Measurements from ENCODE around the gene TLCD1.

TLCD1 gene

GRCh38 chr17:28724500-28725165, 1.4 kb downstream of the TLCD1 start (continued):
- TF ChIP-seq, protein P1, sequence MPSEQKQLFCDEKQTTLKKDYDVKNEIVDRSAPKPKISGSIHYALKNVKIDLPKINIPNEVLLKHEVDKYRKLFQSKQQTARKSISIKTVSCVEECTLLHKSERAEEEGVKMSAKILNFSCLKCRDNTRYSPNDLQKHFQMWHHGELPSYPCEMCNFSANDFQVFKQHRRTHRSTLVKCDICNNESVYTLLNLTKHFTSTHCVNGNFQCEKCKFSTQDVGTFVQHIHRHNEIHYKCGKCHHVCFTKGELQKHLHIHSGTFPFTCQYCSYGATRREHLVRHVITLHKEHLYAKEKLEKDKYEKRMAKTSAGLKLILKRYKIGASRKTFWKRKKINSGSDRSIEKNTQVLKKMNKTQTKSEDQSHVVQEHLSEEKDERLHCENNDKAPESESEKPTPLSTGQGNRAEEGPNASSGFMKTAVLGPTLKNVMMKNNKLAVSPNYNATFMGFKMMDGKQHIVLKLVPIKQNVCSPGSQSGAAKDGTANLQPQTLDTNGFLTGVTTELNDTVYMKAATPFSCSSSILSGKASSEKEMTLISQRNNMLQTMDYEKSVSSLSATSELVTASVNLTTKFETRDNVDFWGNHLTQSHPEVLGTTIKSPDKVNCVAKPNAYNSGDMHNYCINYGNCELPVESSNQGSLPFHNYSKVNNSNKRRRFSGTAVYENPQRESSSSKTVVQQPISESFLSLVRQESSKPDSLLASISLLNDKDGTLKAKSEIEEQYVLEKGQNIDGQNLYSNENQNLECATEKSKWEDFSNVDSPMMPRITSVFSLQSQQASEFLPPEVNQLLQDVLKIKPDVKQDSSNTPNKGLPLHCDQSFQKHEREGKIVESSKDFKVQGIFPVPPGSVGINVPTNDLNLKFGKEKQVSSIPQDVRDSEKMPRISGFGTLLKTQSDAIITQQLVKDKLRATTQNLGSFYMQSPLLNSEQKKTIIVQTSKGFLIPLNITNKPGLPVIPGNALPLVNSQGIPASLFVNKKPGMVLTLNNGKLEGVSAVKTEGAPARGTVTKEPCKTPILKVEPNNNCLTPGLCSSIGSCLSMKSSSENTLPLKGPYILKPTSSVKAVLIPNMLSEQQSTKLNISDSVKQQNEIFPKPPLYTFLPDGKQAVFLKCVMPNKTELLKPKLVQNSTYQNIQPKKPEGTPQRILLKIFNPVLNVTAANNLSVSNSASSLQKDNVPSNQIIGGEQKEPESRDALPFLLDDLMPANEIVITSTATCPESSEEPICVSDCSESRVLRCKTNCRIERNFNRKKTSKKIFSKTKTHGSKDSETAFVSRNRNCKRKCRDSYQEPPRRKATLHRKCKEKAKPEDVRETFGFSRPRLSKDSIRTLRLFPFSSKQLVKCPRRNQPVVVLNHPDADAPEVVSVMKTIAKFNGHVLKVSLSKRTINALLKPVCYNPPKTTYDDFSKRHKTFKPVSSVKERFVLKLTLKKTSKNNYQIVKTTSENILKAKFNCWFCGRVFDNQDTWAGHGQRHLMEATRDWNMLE (tag by site-specific recombination; conservative IDR thresholded peaks at IDR 0.05; ENCODE audit: low read depth) = no peak
- TF ChIP-seq GLIS1 (tag by site-specific recombination; IDR thresholded peaks at IDR 0.05) (no peak), ZFP41 (tag by site-specific recombination; IDR thresholded peaks at IDR 0.05; ENCODE audit: borderline replicate concordance) (no peak), HOXA7 (CRISPR knock-in tag; IDR thresholded peaks at IDR 0.05; ENCODE audit: borderline replicate concordance) (no peak), ZNF785 (tag by site-specific recombination; IDR thresholded peaks at IDR 0.05) (no peak), ZNF239 (tag by site-specific recombination; IDR thresholded peaks at IDR 0.05) (no peak), ZNF660 (tag by site-specific recombination; IDR thresholded peaks at IDR 0.05) (no peak; the same call in 1 of the 2 replicates), PRDM2 (tag by site-specific recombination; IDR thresholded peaks at IDR 0.05; ENCODE audit: borderline replicate concordance) (no peak), ZNF155 (tag by site-specific recombination; IDR thresholded peaks at IDR 0.05) (no peak), ZBTB7A (tag by site-specific recombination; IDR thresholded peaks at IDR 0.05; ENCODE audit: low read depth) (no peak), ZNF133 (tag by site-specific recombination; IDR thresholded peaks at IDR 0.05) (no peak), ZNF830 (tag by site-specific recombination; IDR thresholded peaks at IDR 0.05; ENCODE audit: low read depth) (no peak), ZNF670 (tag by site-specific recombination; IDR thresholded peaks at IDR 0.05; ENCODE audit: low read depth) (no peak), ZFHX2 (tag by site-specific recombination; conservative IDR thresholded peaks at IDR 0.05) (no peak), KLF17 (tag by site-specific recombination; IDR thresholded peaks at IDR 0.05) (no peak), ZNF266 (tag by site-specific recombination; IDR thresholded peaks at IDR 0.05; ENCODE audit: low read depth) (no peak), ZNF555 (tag by site-specific recombination; conservative IDR thresholded peaks at IDR 0.05) (no peak), ZNF654 (tag by site-specific recombination; IDR thresholded peaks at IDR 0.05; ENCODE audit: low read depth) (no peak; the same call in 1 of the 2 replicates), ZNF354C (tag by site-specific recombination; IDR thresholded peaks at IDR 0.05; ENCODE audit: borderline replicate concordance, low read depth) (no peak), AEBP2 (tag by site-specific recombination; IDR thresholded peaks at IDR 0.05; ENCODE audit: borderline replicate concordance) (no peak), ZSCAN23 (tag by site-specific recombination; IDR thresholded peaks at IDR 0.05) (no peak), ZNF426 (tag by site-specific recombination; IDR thresholded peaks at IDR 0.05) (no peak), TCF7L2 (IDR thresholded peaks at IDR 0.05; ENCODE audit: borderline replicate concordance, low read depth, low read length) (no peak), FEZF1 (tag by site-specific recombination; IDR thresholded peaks at IDR 0.05) (peak; percentile 51)
- TF ChIP-seq, protein P2, sequence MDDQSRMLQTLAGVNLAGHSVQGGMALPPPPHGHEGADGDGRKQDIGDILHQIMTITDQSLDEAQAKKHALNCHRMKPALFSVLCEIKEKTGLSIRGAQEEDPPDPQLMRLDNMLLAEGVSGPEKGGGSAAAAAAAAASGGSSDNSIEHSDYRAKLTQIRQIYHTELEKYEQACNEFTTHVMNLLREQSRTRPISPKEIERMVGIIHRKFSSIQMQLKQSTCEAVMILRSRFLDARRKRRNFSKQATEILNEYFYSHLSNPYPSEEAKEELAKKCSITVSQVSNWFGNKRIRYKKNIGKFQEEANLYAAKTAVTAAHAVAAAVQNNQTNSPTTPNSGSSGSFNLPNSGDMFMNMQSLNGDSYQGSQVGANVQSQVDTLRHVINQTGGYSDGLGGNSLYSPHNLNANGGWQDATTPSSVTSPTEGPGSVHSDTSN (CRISPR knock-in tag; IDR thresholded peaks at IDR 0.05) = no peak
